Left ventricle myocardium superior (tissue), 1 donor: ENCODE data around the gene MEGF9. TPM values are rescaled to one million over a fixed set of nuclear protein-coding genes. Genes with fewer than 3 reads are reported as not detected.

Experiments
- ATAC-seq: fragments of 200-7000 bp; cut with Tn5 transposase; one replicate; pipeline ENCODE4 v1.9.1; 2020; ENCODE audit warnings: mild to moderate bottlenecking, moderate library complexity
- DNase-seq: peaks from one replicate; pipeline ENCODE4 v3.0.0-alpha.2; 2020
- intact Hi-C: fragments of 100-400 bp; cut with micrococcal nuclease; formaldehyde crosslinking; loops from one replicate; pipeline ENCODE4 v1.11.0; 2022
- total RNA-seq: library from RNA; stranded (reverse); fragmentation: NEBNext Ultra II Directional; extraction: Animal tissue kit (Norgen Biotek cat#: 25700); gene quantifications from one replicate; pipeline ENCODE4 v1.2.1, GENCODE V29; 2021
- donor health status: DM: no; HTN: yes; CAD: no; lungs with severe emphysema.

Gene MEGF9
- total RNA-seq, 1 donor from 2014 or later = 32.8 TPM

DNA sequence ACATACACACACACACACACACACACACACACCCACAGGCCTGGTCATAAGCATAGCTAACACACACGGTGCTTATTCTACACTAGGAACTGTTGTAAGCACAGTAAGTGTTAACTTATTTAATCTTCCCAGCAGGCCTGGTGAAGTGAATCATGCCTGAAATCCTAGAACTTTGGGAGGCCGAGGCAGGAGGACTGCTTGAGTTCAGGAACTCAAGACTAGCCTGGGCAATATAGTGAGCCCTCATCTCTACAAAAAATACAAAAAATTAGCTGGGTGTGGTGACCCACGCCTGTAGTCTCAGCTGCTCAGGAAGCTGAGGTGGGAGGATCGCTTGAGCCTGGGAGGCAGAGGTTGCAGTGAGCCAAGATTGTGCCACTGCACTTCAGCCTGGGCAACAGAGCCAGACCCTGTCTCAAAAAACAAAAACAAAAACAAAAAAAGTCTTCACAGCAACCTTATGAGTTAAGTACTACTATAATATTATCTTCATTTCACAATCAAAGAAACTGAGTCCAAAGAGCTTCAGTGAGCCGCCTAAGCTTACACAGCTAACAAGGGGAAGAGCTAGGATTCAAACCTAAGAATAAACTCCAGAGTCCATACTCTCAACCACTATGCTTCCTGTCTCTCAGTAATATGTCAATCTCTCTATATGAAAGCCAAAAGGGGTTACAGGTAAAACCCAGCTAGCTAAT is 2.3 kb downstream of the MEGF9 start:
- intact Hi-C loops = no loop called here
- ATAC-seq = no peak
- no peak for DNase-seq

- DNase-seq (no peak), ATAC-seq (no peak)
- intact Hi-C loops = no loop called here
Observed at GRCh38 chr9:120711354-120711753, 2.9 kb downstream of the MEGF9 start.

DNA sequence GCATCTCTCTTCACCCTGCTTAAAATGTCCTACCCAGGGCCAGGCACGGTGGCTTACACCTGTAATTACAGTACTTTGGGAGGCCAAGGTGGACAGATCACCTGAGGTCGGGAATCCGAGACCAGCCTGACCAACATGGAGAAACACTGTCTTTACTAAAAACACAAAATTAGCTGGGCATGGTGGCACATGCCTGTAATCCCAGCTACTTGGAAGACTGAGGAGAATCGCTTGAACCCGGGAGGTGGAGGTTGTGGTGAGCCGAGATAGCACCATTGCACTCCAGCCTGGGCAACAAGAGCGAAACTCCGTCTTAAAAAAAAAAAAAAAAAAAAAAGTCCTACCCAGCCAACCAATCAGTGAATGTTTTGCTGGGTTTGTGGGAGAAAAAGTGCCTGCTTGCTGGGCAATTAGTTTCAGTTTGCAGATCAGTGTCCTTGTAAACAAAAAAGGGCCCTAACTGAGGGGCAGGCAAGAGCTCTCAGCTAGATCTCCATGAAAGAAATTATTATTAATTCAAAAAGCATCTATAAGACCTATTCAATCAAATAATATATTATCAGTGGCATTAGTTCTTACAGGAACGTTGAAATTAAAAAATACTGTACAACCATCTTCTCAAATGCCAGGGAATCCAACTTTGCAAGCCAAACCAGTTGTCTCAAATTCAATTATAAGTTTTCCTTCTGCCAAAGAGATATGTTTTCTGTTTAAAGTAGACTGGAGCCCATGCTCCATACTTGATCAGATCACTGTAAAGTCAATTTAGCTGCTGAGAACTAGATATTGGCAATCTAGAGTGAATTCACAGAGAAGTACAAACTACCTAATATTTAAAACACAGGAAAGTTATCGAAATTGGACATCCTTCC is 3.9 kb downstream of the MEGF9 start:
- DNase-seq = no peak
- intact Hi-C loops = no loop called here
- ATAC-seq = no peak

GRCh38 chr9:120708526-120709224 is 5.6 kb downstream of the MEGF9 start:
- no peak for DNase-seq
- ATAC-seq = no peak
- intact Hi-C loops = no loop called here

DNA sequence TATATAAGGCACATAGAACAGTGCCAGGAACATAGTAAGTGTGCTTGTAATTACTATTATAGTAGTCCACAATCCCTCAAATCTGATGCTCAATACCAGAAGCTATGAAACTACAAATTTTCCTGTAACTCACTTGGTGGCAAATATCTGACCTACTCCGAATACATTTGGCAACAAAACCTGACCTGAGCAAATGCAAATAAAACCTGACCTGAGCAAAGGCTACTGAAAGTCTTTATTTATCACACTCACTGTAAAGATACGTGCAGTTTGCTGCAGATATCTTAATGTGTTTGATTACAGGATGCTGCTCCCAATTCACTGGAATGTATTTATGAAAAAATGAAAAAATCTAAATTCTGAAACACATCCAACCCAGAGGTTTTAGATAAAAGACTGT is 7.1 kb downstream of the MEGF9 start:
- ATAC-seq = no peak

GRCh38 chr9:120705174-120705573 is 9.1 kb downstream of the MEGF9 start:
- no peak for DNase-seq
- no peak for ATAC-seq
- intact Hi-C loops = no loop called here

More for the DNA sequence above, 7.1 kb downstream of the MEGF9 start:
- intact Hi-C loops = no loop called here
- DNase-seq = no peak

DNA sequence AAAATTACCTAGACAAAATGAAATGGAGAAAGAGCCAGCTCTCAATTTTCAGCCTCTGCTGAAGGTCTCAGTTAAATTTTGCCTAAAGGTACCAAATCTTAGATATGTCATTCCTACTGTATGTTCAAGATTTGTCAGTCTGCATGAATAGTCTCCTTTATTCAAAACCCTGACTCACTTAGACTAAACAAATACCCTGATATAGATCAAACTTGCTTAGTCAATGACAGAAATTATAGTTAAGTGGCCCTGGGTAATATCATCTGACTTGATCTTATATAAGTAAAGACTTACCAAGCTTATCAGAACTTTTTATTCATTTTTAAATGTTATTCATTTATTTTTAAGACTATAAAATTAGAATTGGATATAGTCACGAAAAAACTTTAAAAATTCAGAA is 12.2 kb downstream of the MEGF9 start:
- intact Hi-C loops = no loop called here
- ATAC-seq = no peak

GRCh38 chr9:120701248-120701647 is 13.0 kb downstream of the MEGF9 start:
- ATAC-seq (no peak), DNase-seq (no peak)
- intact Hi-C loops = no loop called here

More for the DNA sequence above, 12.2 kb downstream of the MEGF9 start:
- no peak for DNase-seq

DNA sequence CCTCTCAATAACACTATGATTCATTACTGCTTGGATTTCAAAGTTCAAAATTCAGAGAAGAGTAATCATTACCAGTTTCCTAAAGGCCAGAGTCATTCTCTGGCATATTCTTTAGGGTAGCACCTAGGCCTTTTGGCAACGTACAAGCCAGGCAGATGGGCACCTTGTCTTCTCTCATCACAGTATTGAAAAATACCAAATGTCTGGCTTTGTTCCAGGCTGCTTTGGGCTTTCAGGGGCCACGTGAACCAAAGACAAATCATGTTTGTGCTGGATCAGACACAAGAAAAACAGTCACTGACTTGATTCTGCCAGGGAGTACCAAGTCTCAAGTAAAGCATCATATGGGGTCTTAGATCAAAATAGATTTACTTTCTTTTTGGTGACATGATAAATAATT is 15.5 kb downstream of the MEGF9 start:
- ATAC-seq = no peak
- no peak for DNase-seq
- intact Hi-C loops = no loop called here

- DNase-seq (no peak), ATAC-seq (no peak)
- intact Hi-C loops = no loop called here
Observed at GRCh38 chr9:120697448-120697847, 16.8 kb downstream of the MEGF9 start.

DNA sequence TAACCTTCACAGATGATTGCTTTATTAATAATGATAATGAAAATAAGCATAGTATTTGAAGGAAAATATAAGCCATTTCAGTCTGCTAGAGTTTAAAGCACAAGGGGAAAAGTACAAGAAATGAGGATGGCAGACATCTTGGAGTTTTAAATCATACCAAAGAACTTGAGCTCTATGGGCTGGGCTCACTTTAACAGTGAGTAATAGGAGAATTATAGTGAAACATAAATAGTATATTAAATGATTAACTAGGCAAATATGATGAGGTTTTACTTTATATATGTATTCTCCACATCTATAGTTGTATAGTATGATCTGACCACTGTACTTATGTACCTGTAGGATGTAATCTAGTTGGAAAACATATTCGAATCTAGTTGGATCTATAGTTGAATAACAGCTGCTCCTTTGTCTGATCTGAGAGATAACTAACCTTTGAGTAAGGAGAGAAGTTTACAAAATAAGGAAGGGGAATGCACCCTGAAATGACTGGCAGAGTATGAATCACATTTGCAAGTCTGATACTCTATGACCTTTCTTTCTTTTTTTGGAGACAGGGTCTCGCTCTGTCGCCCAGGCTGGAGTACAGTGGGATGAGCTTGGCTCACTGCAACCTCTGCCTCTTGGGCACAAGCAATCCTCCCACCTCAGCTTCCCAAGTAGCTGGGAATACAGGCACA is 17.6 kb downstream of the MEGF9 start:
- intact Hi-C loops = no loop called here
- no peak for DNase-seq
- no peak for ATAC-seq

DNA sequence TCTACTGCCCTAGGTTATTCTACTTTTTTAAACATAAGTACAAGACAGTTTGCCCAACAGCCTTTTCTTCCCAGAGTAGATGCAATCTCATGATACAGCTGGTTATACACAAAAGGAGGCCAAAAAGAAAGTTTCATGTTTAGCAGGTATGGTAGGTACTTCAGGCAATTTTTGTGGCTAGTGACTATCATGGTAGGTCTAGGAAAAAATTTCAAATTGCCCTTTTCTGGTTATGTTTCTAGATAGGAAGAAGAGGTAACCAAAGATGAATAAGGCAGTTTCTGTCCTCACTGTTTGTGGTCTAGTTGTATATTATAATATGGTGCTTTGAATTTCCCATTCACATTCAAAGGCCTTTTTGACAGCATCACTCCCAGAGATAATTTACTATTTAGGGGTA is 19.7 kb downstream of the MEGF9 start:
- no peak for DNase-seq
- intact Hi-C loops = no loop called here
- ATAC-seq = no peak

GRCh38 chr9:120693700-120694008 is 20.6 kb downstream of the MEGF9 start:
- no peak for DNase-seq
- no peak for ATAC-seq
- intact Hi-C loops = no loop called here

- ATAC-seq = peak; percentile 40
Observed at GRCh38 chr9:120692901-120693699, 21.2 kb downstream of the MEGF9 start.

DNA sequence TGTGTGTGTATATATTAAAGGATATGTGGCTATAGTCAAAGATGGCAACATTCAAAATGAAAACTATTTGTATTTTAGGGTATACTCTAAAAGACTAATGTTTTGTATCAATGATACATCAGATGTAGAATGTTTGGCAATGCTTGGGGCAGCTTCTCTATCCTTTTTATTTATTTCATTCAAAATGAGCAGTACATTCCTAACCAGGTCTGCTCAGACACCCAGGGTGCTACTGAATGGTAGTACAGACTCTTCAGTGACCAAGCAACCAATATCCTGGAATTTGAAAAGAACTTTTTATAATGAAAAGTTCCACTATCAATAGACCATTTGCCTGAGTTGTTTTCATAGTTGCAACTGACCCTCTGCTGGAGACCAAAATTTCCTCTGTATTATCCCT is 23.9 kb downstream of the MEGF9 start:
- intact Hi-C loops = no loop called here
- ATAC-seq (no peak), DNase-seq (no peak)

More at GRCh38 chr9:120692901-120693699, 21.2 kb downstream of the MEGF9 start:
- no peak for DNase-seq
- intact Hi-C loops = no loop called here

DNA sequence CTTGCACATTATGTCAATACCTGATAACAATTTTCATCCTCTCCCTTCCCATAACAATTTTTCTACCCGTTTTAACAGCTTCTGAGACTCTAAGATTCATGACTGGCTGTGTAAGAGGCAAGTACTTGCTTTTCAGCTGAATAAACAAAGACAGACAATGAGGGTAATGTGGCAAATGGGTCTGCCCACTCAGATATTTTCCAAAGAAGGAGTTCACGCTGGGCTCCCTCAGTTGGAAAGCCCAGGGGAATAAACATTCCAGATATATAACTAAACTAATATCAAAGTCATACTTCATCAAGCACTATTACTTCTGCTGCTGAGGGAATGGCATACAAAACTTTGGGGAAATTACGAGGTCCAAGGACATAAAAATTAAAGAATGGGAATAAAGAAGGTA is 24.4 kb downstream of the MEGF9 start:
- DNase-seq (no peak), ATAC-seq (no peak)
- intact Hi-C loops = no loop called here

DNA sequence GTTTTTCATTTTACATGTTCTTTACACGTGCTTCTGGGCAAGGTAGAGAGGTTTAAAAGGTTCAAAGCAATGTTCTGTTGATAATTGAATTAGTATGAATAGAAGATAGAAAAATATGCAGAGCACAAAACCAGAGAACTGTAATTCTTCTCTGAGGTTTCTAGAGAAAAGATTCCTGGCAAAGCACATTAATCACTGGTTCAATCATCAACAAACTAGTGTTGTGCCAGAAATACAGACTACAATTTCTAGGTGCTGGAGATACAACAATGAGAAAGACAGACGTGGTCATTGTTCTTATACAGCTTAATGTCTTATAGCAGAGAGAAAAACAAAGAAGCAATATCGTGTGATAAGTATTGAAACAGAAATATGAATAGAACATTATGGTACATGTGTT is 25.5 kb downstream of the MEGF9 start:
- no peak for ATAC-seq
- DNase-seq = no peak
- intact Hi-C loops = no loop called here

DNA sequence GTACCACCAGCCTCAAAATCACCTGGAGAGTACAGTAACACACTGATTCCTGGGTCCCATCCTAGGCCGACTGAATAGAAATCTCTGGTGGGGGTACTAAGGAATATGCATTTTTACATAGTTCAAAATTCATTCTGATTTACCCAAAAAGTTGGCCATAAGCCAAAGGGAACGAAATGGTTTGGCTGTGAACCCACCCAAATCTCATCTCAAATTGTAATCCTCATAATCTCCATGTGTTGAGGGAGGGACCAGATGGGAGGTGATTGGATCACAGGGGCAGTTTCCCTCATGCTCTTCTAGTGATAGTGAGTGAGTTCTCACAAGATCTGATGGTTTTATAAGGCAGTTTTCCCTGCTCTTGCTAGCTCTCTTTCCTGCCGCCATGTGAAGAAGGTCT is 31.1 kb downstream of the MEGF9 start:
- ATAC-seq = no peak
- intact Hi-C loops = no loop called here
- no peak for DNase-seq

DNA sequence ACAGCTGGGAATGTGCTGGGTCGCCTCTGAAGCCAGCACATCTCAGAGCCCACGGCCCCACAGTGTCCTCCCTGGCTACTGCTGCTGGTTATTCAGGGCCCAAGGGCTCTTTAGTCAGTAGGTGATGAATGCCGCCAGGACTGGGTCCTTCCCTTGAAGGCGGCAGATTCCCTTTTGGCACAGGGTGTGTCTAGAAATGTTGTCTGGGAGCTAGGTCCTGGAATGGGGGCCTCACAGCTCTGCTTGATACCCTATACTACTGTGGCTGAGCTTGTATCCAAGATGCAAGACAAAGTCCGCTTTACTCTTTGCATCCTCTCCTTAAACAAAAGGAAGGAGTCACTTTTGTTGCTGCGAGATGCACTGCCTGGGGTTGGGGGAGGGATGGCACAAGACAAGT is 33.1 kb downstream of the MEGF9 start:
- DNase-seq = no peak
- intact Hi-C loops = no loop called here
- ATAC-seq = no peak
